ENCODE data around the gene RAC2. TPM values are rescaled to one million over a fixed set of nuclear protein-coding genes. Genes with fewer than 3 reads are reported as not detected.

The RAC2 gene
- total RNA-seq, 1 donor from 2014 or later = 51.9 TPM

DNA sequence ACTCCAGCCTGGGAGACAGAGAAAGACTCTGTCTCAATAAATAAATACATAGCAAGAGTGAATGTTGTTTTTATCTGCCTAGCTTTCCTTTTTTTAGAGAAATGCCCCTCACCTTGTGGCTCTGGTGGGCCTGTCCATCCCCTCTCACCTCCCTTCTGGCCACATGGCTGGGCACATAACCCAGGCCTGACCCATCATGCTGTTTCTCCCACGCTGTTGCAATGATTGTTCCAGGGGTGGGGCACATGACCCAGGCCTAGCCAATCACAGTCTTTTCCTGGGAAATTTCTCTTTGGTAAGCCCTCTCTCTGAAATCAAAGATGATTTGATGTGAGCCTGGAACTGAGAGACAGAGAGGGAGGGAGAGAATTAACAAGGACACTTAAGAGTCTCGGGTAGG is 32.7 kb upstream of the RAC2 start:
- H3K4me3 ChIP-seq (ENCODE audit: low read depth, low read length) = no peak overlapping the region
- TF ChIP-seq, protein P1, sequence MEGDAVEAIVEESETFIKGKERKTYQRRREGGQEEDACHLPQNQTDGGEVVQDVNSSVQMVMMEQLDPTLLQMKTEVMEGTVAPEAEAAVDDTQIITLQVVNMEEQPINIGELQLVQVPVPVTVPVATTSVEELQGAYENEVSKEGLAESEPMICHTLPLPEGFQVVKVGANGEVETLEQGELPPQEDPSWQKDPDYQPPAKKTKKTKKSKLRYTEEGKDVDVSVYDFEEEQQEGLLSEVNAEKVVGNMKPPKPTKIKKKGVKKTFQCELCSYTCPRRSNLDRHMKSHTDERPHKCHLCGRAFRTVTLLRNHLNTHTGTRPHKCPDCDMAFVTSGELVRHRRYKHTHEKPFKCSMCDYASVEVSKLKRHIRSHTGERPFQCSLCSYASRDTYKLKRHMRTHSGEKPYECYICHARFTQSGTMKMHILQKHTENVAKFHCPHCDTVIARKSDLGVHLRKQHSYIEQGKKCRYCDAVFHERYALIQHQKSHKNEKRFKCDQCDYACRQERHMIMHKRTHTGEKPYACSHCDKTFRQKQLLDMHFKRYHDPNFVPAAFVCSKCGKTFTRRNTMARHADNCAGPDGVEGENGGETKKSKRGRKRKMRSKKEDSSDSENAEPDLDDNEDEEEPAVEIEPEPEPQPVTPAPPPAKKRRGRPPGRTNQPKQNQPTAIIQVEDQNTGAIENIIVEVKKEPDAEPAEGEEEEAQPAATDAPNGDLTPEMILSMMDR (conservative IDR thresholded peaks at IDR 0.05; ENCODE audit: low read depth, low read length) = no peak
- DNase-seq (ENCODE audit: low read depth) = no peak

GRCh38 chr22:37275622-37276021 is 31.6 kb upstream of the RAC2 start:
- no peak overlapping the region for H3K4me3 ChIP-seq (ENCODE audit: low read depth, low read length)
- DNase-seq (ENCODE audit: low read depth) = no peak
- TF ChIP-seq, protein P1 (conservative IDR thresholded peaks at IDR 0.05; ENCODE audit: low read depth, low read length) = no peak

- no peak for DNase-seq (ENCODE audit: low read depth)
- no peak overlapping the region for H3K4me3 ChIP-seq (ENCODE audit: low read depth, low read length)
- TF ChIP-seq, protein P1 (conservative IDR thresholded peaks at IDR 0.05; ENCODE audit: low read depth, low read length) = no peak
Measured at GRCh38 chr22:37275134-37275533, 31.1 kb upstream of the RAC2 start.

GRCh38 chr22:37274380-37274862 is 30.4 kb upstream of the RAC2 start:
- H3K4me3 ChIP-seq (ENCODE audit: low read depth, low read length) = no peak overlapping the region
- TF ChIP-seq, protein P1 (conservative IDR thresholded peaks at IDR 0.05; ENCODE audit: low read depth, low read length) = no peak
- no peak for DNase-seq (ENCODE audit: low read depth)

DNA sequence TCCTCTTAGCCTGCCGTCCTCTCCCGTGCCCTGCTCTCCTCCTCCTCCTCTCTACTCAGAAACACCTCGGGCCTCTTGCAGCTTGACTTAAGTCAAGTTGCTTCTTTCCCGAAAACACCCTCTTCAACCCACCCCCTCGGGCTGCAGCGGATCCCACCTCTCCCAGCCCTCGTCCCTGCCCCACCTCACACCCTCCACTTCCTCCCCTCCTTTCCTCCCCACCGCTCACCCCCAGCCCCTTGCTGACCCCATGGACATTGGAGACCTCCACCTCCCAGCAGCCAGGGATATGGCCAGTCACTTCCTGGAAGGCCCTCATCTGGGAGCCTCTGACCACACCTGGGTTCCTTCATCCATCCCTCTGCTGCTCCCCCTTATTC is 29.8 kb upstream of the RAC2 start:
- TF ChIP-seq, protein P1 (conservative IDR thresholded peaks at IDR 0.05; ENCODE audit: low read depth, low read length) = no peak
- DNase-seq (ENCODE audit: low read depth) = no peak
- H3K4me3 ChIP-seq (ENCODE audit: low read depth, low read length) = no peak overlapping the region

DNA sequence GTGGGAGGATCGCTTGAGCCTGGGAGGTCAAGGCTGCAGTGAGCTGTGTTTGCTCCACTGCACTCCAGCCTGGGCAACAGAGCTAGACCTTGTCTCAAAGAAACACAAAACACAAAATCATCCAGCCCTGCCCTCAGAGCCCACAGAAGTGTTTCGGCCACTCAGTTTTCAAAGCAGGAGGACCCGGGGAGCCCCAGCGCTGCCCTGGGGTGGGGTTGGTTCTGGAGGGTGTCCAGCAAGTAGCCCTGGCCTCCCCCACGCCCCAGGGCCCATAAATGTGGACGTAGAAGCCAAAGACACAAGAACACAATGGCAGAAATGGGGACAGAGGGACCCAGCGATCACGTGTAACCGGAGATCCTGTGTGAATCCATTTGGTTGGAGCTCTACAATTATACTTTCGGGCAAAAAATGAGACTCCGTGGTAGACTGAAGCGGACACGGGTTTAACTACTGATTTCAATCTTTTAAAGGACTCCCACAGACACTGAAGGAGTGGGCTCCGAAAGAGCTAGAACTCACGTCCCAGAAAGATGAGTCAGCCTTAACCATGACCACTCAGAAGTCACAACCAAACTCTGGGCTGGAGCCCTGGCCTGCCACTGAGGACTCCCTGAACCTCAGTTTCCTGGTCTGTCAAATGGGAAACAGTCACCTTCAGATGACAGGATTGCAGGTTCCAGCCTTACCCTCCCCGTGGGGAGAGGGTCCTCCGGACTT is 29.2 kb upstream of the RAC2 start:
- H3K4me3 ChIP-seq (ENCODE audit: low read depth, low read length) = no peak overlapping the region
- TF ChIP-seq, protein P1 (conservative IDR thresholded peaks at IDR 0.05; ENCODE audit: low read depth, low read length) = no peak
- no peak for DNase-seq (ENCODE audit: low read depth)
